CD4-positive, alpha-beta T cell treated with Interleukin-17A for 4 hours (primary cell): ENCODE results near the gene FGGY.
"Not testable (repeated sequence)": the region's sequence is repeated elsewhere in the genome, so short reads cannot be mapped to it uniquely, and the experiment has no call there.

Experiments
- DNase-seq: peaks from one replicate; pipeline ENCODE4 v3.0.0-alpha.2; 2020; ENCODE audit warnings: mixed read lengths

Gene FGGY

GRCh38 chr1:59601811-59602210 lies 304.9 kb downstream of the FGGY start:
- DNase-seq, result no peak

- no peak for DNase-seq
Observed at GRCh38 chr1:59604191-59604590, 307.3 kb downstream of the FGGY start.

- DNase-seq, result no peak
Observed at GRCh38 chr1:59605184-59605583, 308.3 kb downstream of the FGGY start.

- no peak for DNase-seq
Observed at GRCh38 chr1:59605761-59606160, 308.9 kb downstream of the FGGY start.

- no peak for DNase-seq
Observed at GRCh38 chr1:59609245-59609644, 312.4 kb downstream of the FGGY start.

DNA sequence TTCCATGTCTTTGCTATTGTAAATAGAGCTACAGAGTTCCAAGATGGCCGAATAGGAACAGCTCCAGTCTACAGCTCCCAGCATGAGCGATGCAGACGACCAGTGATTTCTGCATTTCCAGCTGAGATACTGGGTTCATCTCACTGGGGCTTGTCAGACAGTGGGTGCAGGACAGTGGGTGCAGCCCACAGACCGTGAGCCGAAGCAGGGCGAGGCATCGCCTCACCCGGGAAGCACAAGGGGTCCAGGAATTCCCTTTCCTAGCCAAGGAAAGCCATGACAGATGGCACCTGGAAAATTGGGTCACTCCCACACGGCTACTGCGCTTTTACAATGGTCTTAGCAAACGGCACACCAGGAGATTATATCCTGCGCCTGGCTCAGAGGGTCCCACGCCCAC lies 313.6 kb downstream of the FGGY start:
- DNase-seq, result not testable (repeated sequence)

- no peak for DNase-seq
Observed at GRCh38 chr1:59617434-59617833, 320.5 kb downstream of the FGGY start.

- no peak for DNase-seq
Observed at GRCh38 chr1:59619557-59619956, 322.7 kb downstream of the FGGY start.

- no peak for DNase-seq
Observed at GRCh38 chr1:59625384-59625783, 328.5 kb downstream of the FGGY start.

DNA sequence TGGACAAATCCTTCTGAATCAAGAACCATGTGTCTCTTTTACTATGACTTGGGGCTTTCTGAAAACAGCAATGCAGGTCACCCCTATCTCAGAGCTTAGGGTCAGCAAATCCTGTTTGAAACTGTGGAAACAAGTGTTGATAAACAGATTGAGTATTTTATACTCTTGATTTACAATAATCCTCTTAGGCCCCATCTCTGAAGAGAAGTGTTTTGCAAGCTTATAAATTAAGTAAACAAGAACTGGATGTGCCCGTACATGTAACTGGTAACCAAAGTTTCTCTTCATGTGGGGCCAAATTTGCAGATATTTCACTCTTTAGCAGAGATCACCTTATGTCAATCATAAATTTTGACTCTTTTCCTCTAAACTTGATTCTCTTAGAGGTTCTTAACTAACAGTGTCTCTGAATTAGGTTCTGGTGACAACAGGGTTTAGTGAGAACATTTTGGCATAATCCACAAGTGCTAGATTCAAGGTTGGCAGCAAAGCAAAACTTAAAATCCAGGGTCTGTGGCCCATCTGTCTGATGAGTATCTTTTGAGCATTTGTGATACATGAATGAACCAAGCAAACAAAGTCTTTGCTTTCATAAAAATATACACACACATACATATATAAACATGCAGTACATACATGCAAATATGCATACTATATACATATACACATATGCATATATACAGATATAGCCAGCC lies 334.8 kb downstream of the FGGY start:
- no peak for DNase-seq

DNA sequence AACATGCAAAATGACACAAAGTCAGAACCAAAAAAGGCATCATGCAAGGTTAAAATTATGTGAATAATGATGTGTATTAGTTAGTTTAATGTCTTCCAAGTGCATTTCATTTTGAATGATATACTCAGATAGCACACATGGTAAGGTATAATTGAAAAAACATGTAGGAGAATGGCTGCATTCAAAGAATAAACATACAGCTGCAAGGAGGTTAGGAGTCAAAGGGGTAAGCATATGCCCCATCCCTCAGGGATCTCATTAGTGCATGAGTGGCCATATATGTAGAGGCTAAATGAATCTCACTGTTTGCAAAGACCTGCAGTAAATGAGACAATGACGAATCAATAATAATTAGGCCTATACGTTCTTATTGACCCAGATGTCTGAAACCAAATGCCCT lies 338.2 kb downstream of the FGGY start:
- DNase-seq, result no peak

- DNase-seq, result no peak
Observed at GRCh38 chr1:59638231-59638711, 341.4 kb downstream of the FGGY start.

DNA sequence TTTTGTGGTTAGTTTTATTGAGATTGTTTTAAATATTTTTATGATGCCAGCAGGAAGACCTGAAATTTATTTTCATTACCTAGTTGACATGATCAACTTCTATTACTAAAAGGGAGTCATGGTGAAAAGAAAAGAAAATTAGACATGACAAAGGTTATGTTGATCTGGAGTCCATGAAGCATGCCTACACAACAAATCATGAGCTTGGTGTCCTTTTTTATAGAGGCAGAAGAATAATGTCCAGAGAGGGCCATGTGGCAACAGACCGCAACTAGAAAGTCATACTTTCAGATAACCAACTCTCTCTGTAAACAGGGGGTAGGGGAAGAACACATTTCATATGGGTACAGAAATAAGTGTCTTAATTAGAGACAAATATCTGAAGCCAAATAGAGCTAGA lies 342.4 kb downstream of the FGGY start:
- no peak for DNase-seq

DNA sequence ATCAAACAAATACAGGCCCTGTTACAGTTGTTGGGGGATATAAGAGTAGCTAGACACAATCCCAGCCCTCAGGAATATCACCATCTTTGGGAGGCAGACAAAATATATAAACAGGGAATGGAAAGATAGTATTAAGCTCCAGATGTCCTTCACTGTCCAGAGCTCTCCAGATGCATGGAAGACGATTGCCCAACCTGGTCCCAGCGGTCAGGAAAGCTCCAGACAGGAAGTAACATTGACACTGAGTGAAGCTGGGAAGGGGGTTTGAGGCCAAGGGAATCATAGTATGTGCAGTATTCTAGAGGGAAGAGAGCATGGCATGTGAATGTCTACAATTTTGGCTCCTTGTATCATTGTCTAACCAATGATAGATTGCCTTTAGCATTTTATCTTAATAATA lies 344.0 kb downstream of the FGGY start:
- DNase-seq, result no peak

DNA sequence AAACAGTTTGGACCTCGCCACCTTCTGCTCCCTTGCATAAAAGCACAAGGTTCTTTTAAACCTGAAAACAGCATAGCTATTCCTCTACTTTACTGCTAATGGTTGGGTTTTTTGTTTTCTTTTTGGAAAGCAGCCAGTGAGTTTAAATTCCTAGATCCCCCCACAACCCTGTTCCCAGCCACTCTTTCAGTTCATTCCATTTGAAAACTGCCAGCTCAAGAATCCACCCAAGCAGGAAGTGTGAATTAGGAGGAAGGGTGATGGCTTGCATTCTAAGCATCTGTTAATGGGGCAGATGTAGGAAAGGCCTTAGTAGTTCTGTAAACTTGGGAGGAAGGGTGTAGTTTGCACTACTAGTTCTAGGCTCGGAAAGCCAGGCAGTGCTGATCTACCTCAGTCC lies 344.9 kb downstream of the FGGY start:
- no peak for DNase-seq

- DNase-seq, result no peak
Observed at GRCh38 chr1:59643526-59643925, 346.6 kb downstream of the FGGY start.

DNA sequence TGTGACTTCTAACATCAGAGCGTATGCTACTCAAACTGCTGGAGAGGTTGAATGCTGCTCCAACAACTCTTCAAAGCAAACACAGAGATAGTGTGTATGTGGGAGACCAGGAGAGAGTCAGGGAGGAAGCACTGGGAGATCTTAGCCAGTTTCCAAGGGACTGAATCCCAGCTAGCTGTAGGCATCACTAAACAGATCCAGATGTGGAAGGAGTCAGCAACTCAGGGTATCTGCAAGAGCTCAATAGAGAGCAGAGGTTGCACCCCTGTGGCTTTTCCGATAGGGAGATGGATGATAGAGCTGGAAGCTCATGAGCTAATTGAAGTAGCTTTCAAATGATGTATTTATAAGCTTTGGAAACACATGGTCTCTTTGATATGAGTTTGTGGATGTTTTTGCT lies 349.0 kb downstream of the FGGY start:
- DNase-seq, result no peak

DNA sequence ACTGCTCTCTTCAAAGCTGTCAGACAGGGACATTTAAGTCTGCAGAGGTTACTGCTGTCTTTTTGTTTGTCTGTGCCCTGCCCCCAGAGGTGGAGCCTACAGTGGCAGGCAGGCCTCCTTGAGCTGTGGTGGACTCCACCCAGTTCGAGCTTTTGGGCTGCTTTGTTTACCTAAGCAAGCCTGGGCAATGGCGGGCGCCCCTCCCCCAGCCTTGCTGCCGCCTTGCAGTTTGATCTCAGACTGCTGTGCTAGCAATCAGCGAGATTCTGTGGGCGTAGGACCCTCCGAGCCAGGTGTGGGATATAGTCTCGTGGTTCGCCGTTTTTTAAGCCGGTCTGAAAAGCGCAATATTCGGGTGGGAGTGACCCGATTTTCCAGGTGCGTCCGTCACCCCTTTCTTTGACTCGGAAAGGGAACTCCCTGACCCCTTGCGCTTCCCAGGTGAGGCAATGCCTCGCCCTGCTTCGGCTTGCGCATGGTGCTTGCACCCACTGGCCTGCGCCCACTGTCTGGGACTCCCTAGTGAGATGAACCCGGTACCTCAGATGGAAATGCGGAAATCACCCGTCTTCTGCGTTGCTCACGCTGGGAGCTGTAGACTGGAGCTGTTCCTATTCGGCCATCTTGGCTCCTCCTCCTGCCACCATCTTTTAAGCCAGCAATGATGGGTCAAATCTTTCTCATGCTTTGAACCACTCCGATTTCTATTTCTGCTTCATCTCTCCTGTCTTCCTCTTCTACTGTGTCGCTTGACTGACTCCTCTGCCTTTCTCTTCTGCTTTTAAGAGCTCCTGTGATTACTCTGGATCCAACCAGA lies 356.5 kb downstream of the FGGY start:
- DNase-seq, result not testable (repeated sequence)

GRCh38 chr1:59653968-59654367 lies 357.1 kb downstream of the FGGY start:
- no peak for DNase-seq

- no peak for DNase-seq
Observed at GRCh38 chr1:59657873-59658465, 361.1 kb downstream of the FGGY start.

- no peak for DNase-seq
Observed at GRCh38 chr1:59664166-59664565, 367.3 kb downstream of the FGGY start.

GRCh38 chr1:59666106-59666505 lies 369.2 kb downstream of the FGGY start:
- DNase-seq, result no peak

- DNase-seq, result no peak
Observed at GRCh38 chr1:59667020-59667419, 370.1 kb downstream of the FGGY start.

DNA sequence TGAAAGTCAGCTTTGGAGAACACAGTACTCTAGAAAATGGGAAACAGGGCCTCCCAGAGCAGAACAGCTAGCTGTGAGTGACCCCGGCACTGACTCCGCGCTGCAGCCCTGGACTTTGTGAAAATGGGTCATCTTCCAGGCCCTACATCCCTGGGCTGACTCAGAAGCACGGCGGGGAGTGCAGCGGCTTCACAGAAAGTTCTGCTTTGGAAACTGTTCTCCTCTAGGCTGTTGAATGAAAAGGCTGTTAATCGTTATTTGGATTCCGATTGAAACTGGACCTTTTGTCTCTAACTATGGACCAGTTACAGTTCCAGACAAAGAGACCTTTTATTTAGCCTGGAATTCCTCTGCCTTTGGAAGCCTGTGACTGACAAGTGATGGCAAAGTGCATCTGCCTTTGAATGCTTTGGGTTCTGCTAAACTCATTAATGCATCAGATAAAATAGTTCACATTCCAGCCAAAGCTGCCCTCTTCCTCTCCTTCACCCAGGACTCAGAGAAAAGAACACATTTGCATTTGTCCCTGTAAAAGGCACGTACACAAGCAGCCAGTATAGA lies 372.9 kb downstream of the FGGY start:
- DNase-seq, result no peak
